Mucosa of gallbladder (tissue), 1 donor: Measurements from ENCODE around the gene NPEPPS. TPM values are rescaled to one million over a fixed set of nuclear protein-coding genes. Genes with fewer than 3 reads are reported as not detected.
A peak's percentile ranks its signal among the peaks of the same experiment; 100 is the strongest.

Experiments used
- DNase-seq: peaks from one replicate; pipeline ENCODE4 v3.0.0-alpha.2; 2020; ENCODE audit warnings: low spot score
- total RNA-seq: library from RNA; stranded (reverse); gene quantifications from one replicate; pipeline ENCODE4 v1.2.1, GENCODE V29; 2021
- donor health status: DM: no; HTN: no; CAD: no.

The NPEPPS gene
- total RNA-seq, 1 donor from 2014 or later: 117 TPM

- peak; percentile 57 for DNase-seq
Observed at GRCh38 chr17:47663912-47664623, 133.2 kb downstream of the NPEPPS start.

- DNase-seq: no peak
Observed at GRCh38 chr17:47664624-47664941, 133.7 kb downstream of the NPEPPS start.

- DNase-seq: no peak
Observed at GRCh38 chr17:47665655-47666054, 134.7 kb downstream of the NPEPPS start.

GRCh38 chr17:47669081-47669480 is 138.2 kb downstream of the NPEPPS start:
- DNase-seq: no peak

GRCh38 chr17:47670064-47670463 is 139.2 kb downstream of the NPEPPS start:
- no peak for DNase-seq

Other genes with a start within 250 kb of the NPEPPS start
- 10.6 TPM for gene EFCAB13, start 207.2 kb upstream of the NPEPPS start, total RNA-seq
- gene KPNB1, start 118.8 kb downstream of the NPEPPS start, total RNA-seq: 207 TPM
- gene TBKBP1, start 163.1 kb downstream of the NPEPPS start, total RNA-seq: 9.2 TPM
- gene TBX21, start 202.1 kb downstream of the NPEPPS start, total RNA-seq: 1.8 TPM